OCI-M2 (cell line): ENCODE data around the gene FBXW8.

Source experiments
- DNase-seq: peaks from one replicate; lab custom pipeline; 2025; ENCODE audit not compliant: unreplicated experiment; lab: John Stamatoyannopoulos, UW

Gene FBXW8

DNA sequence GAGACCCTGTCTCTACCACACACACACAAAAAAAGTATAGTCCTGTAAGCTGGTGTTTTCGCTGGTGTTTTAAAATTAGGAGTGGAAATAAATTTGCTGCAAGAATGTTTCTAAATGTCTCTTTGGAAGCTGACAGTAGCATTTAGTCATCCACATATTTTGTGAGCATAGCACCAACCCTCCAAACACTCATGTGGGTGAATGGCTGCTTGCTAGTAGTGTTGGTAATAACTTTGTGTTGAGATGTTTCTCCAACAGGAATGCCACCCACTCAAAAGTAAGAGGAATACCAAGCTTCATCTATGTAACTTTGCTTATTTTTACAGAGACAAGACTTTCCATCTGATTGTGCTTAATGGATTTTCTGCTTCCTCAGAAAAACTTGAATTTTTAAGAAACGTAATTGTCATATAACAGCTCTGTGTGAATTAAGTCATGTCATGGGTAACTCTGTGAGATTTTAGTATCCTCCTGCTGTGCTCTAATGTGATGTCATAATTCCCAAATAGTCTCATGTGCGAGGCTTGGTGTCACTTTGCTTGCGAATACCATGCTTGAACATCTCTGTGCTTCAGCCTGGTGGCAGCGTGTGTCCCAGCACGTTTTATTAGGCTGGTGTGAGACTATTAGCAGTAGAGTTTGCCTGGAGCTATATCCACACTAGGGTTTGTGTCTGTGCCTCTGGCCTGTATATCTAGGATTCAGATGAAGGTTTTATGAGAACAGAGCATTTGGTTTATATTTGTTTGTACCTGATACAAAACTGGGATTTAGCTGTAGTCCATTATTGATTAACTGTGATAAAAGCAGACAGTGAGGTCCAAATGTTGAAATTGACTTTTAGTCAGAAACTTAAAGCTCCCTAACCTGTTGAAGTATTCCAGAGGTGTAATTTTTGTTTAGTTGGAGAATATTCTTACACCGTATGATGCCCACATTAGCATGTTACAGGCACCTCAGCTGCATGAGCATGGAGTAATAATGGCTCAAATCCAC lies 80.5 kb downstream of the FBXW8 start:
- no peak for DNase-seq

DNA sequence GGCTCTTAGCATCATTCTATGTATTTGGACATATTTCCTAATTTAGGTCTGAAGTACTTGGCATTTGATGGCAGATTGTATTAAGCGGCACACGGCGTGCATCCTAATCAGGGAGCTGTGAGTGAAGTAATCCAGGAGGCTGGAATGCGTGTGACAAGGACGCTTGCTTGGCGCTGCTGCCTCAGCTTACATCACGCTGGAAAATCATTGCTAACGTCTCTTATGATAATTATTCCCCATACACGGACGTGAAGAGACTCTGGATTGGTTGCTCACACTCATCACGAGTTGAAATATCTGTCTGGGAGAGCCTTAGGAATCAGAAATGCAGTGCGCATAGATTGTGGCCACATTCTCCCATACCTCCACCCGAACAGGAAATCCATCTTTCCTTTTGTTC lies 85.3 kb downstream of the FBXW8 start:
- DNase-seq = no peak

DNA sequence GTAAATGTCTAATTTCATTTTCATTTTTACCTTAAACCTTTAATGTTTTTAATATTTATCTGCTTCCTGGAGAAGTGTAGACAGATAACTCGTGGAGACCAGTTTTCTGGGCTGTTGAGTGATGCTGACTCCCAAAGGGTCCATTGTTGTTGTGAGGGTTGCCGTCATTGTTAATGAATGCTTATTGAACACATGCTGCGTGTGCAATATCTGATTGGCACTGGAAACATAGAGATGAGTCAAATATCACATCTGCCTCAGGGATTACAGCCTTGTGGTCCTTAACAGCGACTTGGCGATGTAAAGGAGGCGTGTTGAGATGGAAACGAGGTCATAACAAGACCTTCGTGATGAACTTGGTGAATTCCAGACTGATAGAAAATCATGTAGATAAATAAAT lies 85.9 kb downstream of the FBXW8 start:
- DNase-seq = no peak

DNA sequence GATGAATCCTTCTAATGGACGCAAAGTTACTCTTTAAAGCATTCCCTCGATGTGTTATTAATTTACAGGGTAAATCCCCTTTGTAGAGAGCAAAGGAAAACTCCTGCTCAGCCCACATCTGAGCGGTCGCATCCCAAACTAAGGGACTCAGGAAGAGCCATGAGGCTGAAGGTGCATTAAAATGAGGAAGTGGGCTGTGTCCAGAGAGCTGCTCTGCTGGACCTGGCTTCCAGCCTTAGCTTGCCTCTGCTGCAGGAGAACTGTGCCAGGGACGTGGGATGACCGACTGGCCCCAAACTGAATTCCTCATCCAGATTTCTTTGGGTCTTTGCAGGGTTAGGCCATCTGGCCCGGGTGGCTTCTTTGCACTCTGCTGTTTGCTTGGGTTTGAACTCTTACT lies 88.3 kb downstream of the FBXW8 start:
- no peak for DNase-seq

DNA sequence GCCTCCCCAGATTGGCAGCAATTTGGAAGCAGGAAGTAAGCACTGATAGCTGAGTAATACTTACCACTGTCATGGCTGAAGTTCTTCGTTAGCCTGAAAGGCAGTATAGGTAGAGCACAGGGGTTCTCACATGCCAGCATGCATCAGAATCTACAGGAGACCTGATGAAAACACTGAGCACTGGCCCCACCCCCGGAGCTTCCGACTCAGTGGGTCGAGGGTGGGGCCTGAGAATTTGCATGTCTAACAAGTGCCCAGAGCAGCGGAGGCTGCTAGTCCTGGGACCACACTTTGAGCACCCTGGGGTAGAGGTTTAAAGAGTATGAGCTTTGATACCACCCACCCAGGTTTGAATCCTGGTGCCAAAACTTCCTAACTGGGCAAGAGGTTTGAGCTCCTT lies 89.6 kb downstream of the FBXW8 start:
- DNase-seq = no peak

DNA sequence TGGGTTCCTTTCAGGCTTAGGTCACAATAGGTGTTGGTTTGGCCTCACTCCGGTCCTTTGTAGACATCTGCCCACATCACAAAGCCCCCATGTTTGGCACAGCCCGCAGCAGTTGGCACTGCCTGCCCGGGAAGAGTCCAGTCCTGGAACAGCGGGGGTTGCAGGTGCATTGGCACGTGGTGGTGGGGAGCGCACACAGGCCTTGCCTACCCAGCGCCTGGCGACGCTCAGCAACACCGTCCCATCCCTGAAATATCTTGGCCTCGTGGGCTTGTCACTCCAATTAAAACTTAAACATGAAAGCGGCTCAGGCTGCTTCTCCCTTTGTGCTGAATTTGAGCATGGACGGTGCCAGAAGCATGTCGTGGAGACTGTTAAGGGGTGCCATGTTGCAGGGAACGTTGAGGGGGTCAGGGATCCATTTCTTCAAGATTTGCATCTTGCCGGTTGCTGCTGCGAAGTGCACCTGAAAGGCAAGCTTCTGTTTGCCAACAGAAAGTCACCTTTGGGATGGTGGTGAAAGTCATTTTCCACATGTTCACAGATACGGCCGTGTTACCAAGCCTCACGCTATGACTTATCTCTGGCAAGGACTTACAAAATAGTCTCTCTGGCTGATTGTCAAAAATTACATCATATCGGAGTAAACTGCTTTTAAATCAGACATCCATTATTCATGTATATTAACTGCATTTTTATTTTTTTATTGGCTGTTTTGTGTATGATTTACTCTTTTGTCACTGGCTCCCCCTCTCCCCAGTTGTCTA lies 91.5 kb downstream of the FBXW8 start:
- DNase-seq = no peak

DNA sequence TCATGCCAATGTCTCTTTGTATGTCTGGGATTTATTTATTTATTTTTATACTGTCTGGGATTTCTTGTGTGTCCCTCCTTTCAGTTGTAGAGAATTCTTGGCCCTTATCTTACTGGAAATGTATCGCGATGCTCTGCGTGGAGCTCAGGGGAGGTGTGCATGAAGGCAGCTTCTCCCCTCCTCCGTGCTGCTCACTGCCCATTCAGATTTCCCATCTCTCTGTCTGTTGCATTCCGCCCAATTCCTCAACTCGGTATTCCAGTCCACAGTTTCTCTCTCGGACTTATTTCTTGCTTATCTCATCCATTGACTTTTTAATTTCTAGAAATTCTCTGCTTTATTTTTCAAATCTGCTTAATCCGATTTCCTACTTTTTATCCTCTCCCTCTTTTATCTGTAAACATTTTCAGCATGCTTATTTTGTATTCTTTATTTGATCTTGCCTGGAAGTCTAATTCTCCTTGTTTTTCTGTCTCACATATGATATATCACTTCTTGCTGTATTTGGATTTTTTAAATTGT lies 93.2 kb downstream of the FBXW8 start:
- DNase-seq = no peak

DNA sequence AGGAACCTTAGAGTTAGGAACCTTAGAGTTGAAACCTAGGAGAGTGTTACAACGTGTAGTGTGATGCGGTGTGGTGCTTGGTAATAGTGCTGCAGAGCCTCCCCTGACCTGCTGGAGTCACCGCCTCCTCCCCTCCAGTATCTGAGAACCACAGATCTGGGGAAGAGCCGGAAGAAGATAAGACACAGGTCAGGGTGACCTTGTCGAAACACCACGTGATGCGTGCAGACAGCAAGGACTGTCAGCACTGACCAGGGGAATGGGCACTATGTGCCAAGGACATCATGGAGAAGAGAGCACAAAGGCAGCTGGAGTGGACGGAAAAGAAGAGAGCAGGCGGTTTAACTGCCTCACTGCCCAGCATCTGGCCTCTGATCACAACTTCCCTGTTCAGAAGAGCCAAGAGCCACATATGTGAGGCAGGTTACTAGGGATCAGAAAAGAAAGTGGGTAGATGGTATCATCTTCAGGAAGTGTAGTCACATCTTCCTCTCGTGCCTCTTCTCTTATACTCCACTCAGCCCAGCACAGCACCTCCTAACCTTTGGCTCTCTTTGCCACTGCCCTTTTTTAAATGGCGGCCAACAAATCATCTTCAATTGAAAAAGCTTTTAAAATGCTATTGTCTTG lies 94.8 kb downstream of the FBXW8 start:
- no peak for DNase-seq

DNA sequence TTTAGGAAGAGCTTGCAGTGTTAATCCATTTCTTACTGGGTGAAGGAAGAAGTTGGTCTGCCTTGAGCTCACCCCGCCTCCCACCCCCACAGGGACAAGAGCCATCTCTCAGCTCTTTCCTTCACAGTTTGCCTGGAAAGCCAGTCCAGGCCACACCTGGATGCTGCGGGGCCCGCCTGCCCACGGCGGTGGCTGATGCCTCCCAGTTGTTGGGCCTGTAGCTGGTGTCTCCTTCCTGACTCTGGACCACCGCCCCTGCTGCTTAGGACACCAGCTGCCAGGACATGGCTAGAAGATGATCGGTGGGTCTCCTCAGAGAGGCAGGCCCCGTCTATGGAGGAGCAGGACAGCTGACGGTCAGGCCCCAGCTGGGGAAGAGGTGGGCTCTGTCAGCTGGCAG lies 95.6 kb downstream of the FBXW8 start:
- DNase-seq = no peak

DNA sequence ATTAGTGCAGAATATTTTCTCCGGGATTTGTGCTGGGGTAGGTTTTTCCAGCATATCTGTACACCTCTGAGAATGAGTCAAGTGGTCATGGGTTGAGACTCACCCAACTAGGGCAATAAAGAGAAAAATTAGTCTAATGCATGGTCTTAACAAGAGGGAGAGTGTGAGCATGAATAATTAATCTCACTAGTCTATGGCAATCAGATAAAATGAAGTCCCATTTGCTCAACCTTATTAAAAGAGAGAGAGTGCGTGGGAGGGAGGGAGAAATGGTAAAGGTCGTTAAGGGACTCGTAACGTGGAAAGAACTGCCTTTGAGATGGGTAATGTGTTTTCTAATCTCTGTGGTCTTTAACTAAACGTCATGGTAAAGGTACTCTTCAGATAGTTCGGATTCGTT lies 96.8 kb downstream of the FBXW8 start:
- DNase-seq = no peak

DNA sequence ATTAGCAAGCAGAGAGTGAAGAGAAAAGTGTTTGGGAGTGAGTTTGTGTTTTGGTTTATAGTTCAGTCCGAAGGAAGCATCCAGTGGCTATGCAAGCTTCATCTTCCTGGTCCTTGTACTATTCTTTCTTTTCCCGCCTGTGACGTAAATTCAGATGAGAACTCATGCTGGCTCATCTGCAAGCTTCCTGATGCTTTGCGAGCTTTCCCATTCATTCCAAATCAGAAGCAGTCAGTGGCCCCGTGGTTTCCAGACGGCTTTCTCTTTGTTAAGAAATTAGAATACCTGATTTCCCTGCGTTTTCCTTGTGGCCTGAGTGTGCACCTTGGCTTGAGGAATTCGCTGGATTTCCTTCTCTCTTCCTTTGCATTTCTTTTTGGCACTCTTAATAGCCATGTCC lies 99.0 kb downstream of the FBXW8 start:
- DNase-seq = no peak

DNA sequence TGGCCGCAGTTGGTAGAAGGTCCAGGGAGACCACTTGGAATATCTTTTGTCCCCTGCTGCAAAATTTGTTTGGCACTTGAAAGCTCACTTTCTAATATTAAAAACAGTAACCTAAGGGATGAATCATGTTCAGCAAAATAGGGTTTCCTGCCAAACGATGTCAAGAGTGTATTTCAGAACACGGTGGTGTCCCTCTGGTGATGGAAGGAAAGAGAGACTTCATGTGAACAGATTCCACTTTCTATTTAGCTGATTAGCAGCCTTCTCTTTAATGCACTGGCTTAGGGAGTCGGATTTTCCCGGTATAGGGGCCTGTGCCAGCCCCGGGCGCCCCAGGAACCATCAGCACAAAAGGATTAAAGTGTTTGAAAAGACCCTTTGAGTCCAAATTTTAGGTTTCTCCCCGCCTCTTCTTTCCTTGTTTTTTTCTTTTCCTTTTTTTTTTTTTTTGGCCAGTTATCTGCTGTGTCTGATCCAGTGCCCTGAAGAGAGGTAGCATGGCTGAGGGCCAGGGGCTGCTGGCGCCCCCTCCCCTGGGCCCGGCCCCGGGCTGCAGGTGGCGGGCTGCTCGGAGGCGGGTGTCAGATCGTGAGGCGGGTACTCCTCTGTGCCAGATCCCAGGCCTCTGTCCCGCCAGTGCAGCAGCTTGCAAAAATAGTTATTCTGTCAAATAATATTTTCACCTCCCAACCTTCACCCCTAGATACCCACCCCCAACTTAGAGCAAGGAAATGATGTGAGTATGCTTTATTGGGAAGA lies 100.1 kb downstream of the FBXW8 start:
- DNase-seq = no peak

DNA sequence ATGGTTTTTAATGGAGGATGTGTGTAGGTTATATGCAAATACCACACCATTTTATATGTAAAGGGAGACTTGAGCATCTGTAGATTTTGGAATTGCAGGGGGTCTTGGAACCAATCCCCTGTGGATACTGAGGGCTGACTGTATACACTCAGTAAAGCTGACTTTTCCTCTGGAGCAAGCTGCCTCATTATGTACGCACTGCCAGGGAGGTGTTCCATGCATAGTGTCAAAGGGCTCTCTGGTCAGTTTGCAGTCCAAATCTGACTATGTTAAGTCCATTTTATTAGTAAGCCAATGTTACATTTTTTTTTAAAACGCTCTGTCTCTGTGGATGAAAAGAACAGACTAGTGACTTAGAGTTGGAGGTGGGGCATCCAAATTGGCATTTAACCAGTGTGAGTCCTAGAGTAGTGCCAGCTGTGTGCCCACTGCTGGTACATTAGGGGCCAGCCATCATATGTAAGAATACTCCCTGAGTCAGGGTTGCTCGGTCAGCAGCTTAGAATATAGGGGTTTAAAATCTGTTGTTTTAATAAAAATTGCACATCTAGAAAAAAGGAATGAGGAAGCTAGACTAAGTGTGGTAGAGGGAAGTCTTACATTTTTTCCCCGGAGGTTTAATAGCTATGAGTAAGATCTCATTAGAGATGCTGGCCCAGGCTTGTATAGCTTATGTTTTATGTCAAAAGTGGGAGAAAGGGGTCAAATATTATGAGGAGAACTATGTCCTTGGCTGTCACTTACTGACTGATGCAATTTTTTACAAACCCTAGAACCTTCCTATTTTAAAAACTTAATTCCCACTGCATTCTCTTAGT lies 101.4 kb downstream of the FBXW8 start:
- no peak for DNase-seq

DNA sequence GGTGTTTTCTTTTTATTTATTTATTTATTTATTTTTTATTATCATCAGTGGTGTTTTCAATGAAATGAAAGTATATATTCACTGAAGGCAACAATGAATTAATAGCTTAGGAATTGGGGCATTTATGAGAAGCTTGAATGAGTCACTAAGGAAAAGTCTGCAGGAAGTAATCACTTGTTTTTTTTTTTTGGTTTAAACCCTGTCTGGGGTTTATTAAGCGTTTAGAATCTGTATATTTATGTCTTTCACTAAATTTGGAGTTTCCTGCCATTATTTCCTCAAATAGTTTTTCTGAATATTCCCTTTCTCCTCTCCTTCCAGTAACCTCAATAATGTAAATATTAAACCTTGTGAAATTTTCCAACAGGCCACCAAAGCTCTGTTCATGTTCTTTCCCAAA lies 103.0 kb downstream of the FBXW8 start:
- DNase-seq = no peak

DNA sequence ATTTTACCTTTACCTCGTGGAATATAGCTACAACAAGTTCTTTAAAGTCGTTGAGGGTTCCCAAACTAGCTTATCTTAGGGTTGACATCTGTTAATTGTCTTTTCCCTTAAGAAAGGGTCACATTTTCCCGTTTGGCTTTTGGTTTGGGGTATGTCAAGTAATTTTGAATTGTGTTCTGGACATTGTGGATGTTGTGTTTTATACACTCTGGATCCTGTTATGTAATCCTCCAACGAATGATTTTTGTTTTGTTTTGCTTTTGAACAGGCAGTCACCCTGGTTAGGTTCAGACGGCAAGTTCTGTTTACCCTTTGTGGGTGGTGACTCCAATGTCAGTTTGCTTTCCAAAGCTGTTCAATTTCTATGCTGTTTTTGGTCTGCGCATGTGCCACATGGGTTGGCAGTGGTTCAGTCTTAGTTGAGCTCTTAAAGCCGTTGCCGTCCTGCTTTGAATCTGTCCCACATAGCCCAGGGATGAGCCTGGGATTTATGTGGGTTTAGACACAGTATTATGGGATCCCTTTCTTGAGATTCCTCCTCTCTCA lies 103.7 kb downstream of the FBXW8 start:
- DNase-seq = no peak

DNA sequence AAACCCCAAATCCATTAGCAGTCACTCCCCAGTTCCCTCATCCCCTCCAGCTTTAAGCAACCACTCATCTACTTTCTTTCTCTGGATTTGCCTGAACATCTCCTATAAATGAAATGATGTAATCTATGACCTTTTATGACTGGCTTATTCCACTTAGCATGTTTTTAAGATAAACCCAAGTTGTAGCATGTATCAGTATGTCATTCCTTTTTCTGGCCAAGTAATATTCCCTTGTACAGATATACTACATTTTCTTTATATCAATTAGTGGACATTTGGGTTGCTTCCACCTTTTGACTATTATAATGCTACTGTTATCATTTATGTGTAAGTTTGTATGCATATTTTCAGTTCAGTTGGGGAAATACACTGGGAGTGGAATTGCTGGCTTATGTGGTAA lies 105.1 kb downstream of the FBXW8 start:
- no peak for DNase-seq

DNA sequence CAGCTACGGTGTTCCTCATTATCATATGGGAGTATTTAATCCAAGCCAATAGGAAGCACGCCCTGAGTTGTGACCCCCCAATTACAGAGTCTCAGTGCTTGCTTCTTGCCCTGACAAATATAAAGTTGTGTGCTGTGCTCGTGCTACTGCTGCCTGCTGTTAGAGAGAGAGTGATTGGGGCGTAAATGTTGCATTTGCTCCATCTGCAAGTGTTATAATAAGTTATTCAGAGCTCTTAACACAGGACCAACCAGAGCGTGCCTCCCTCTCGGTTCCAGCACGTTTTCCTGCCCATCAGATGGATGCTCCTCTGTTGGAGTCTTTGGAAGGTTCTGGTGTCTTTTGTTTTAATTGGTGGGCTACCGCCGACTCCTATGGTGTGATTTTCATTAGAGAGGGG lies 107.1 kb downstream of the FBXW8 start:
- no peak for DNase-seq

DNA sequence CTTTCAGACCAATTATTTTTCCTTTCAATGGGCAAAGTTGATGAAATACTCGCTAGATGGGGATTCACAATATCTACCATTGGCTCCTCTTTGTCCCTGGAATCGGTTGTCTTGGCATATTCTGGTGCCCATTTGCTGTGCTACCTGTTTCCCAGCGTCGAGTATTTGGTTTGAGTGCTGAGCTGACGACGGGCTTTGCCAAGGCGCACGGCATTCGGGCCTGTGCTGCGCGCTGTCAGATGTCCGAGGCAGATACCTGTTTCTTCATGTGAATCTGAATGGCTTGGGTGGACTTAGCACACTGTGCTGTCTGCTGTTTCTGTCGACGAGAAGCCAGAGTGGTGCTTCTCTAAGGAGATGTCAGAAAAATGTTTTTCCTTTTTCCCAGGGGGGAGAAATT lies 107.5 kb downstream of the FBXW8 start:
- no peak for DNase-seq

DNA sequence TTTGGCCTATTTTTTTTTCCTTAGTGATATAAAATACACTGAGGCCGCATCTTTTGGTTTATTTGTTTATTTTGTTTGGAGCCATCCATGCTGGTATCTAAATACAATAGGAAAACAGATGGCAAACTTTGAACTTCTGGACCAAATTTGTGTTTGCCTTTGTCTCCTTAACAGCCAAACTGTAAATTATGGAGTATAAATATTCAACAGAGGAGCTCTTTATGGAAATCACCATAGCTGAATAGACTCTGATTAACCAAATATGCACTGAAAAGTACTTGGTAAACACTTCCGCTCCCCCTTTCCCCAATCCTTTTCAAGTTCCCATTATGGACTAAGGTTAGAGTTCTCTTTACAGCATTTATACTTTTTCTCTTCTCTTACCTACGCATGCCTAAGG lies 107.9 kb downstream of the FBXW8 start:
- no peak for DNase-seq

DNA sequence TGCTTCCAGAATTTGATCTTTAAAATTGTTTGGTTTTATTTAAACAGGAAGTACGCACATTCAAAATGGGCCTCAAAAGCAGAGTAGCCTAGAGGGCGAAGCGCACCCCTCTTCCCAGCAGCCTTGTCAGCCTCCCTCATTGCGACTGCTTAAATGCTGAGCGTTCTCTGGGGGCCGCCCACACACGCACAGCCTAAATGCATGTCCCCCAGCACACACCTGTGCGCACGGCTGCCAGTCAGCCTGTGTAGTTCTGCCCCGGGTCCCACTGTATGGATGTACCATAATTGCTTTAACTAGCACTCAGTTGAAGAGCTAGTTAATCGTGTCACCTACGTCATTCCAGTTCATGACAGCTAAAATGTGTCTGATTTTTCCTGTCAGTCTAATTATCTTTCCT lies 109.1 kb downstream of the FBXW8 start:
- DNase-seq = no peak
